ENCODE data around the gene RMI2. TPM values are rescaled to one million over a fixed set of nuclear protein-coding genes. Genes with fewer than 3 reads are reported as not detected.

The RMI2 gene
- total and polyA plus RNA-seq, 8 donors: 2.3 to 79.9 (median 8.3) TPM

DNA sequence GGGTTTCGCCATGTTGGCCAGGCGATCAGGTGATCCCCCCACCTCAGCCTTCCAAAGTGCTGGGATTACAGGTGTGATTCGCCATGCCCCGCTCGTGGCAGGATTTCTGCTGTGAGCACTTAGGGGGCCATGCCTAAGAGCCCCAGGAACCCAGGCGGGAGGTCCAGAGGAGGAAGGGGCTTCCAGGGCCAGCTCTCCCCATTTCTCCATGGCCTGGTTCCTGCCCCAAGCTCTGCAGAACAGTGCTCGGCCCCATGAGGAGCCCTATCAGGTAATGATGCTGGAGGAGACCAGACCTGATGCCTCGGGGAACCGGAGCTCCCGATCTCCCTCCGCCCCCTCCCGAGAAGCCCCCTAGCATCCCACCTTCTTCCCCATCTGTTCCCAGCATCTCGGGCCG is 53.6 kb downstream of the RMI2 start:
- 91 to 96% (median 92%) methylated on average over 14 of the region's 14 CpGs for WGBS, 5 donors
- H3K9me3 ChIP-seq: no peaks in the 10 kb centered on the region
- no peak overlapping the region for H3K27ac ChIP-seq
- H3K27me3 ChIP-seq: no peaks in the 10 kb centered on the region
- TF ChIP-seq CTCF (IDR thresholded peaks at IDR 0.05) (no peak), POLR2AphosphoS5 (IDR thresholded peaks at IDR 0.05) (no peak), EP300 (IDR thresholded peaks at IDR 0.05) (no peak), POLR2A (IDR thresholded peaks at IDR 0.05) (no peak)
- DNase-seq: no peak
- peaks cover 0 to 14% (median 11%) of the 10 kb centered on the region in 4 donors for H3K4me1 ChIP-seq
- intact Hi-C loops (cut with DNase I; ENCODE audit: low total_unique reads): loop anchor here (10.0 kb wide), 1 partner anchor 416 kb away; no protein-coding TSS in a partner anchor
- no peaks in the 10 kb centered on the region for H3K36me3 ChIP-seq
- H3K4me3 ChIP-seq: no peak overlapping the region

DNA sequence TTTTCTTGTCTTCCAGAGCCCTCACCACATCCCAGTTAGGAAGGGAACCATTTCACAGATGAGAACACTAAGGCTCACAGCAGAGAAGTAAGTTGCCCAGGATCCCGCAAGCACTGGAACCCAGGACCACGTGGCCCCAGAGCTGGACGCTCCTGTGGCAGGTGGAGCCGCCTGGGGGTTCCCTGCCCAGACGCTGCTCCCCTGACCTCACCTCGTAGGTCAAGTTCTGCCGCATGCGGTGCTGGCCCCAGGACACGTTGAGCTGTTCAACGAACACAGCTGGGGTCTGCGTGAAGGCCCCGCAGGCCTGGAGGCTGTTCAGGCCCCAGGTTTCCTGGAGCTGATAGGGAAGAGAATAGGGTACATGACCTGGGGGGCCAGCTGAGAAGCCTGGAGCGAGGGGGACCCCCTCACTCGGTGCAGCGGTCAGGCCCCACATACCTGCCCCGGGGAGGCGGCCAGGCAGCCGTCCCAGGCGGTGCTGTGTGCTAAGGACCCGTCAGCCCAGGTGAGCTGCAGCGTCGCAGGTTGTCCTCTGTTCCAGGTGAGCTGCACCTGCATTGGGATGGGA is 54.1 kb downstream of the RMI2 start:
- Histone ChIP-seq H3K9me3 (no peaks in the 10 kb centered on the region), H3K27me3 (no peaks in the 10 kb centered on the region), H3K27ac (no peak overlapping the region), H3K36me3 (no peaks in the 10 kb centered on the region), H3K4me1 (peaks cover 0 to 14% (median 11%) of the 10 kb centered on the region in 4 donors), H3K4me3 (no peak overlapping the region)
- DNase-seq: no peak
- no peak for TF ChIP-seq EP300 (IDR thresholded peaks at IDR 0.05)
- no peak for TF ChIP-seq CTCF (IDR thresholded peaks at IDR 0.05)
- TF ChIP-seq POLR2AphosphoS5 (IDR thresholded peaks at IDR 0.05): no peak
- TF ChIP-seq POLR2A (IDR thresholded peaks at IDR 0.05): no peak
- intact Hi-C loops (cut with DNase I; ENCODE audit: low total_unique reads): loop anchor here (10.0 kb wide), 1 partner anchor 415 kb away; no protein-coding TSS in a partner anchor
- WGBS, 5 donors: 85 to 90% (median 86%) methylated on average over 19 to 22 of the region's 22 CpGs

DNA sequence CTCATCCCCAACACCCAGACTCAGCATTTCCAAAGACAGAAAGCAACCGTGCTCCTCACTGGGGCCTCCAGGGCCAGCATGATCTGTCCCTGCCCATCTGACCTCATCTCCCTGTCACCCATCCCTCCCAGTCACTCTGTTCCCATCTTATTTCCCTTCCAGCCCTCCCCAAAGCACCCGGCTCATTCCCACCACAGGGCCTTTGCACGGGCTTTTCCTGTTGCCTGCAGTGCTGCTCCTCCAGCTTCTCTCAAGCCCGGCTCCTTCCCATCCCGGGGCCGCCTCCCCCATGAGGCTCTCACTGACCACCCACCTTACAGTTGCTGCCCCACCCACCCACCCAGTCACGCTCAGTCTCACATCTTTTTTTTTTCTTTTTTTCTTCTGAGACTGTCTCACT is 54.8 kb downstream of the RMI2 start:
- Histone ChIP-seq H3K4me3 (no peak overlapping the region), H3K4me1 (peaks cover 0 to 14% (median 11%) of the 10 kb centered on the region in 4 donors), H3K27ac (no peak overlapping the region), H3K9me3 (no peaks in the 10 kb centered on the region), H3K36me3 (no peaks in the 10 kb centered on the region), H3K27me3 (no peaks in the 10 kb centered on the region)
- WGBS, 5 donors: 87 to 94% (median 93%) methylated on average over 7 of the region's 7 CpGs
- no peak for DNase-seq
- TF ChIP-seq POLR2A (IDR thresholded peaks at IDR 0.05) (no peak), POLR2AphosphoS5 (IDR thresholded peaks at IDR 0.05) (no peak), EP300 (IDR thresholded peaks at IDR 0.05) (no peak), CTCF (IDR thresholded peaks at IDR 0.05) (no peak)
- intact Hi-C loops (cut with DNase I; ENCODE audit: low total_unique reads): loop anchor here (10.0 kb wide), 1 partner anchor 135 kb away; no protein-coding TSS in a partner anchor

Small RNA genes lying within 50 kb of the gene (small RNA-seq; reads per million reads assigned to genes)
- gene AC099489.2 (0 reads per million in 4 donors), gene MIR548H2 (0 reads per million in 4 donors), gene RF00019 (0 reads per million in 4 donors)

Other genes with a start within 250 kb of the RMI2 start
- 10 to 100 TPM in 3 of 5 donors, 1 to 10 TPM in 2; 4.2 to 45.5 (median 12.1) TPM for gene SOCS1, start 89.3 kb upstream of the RMI2 start, total RNA-seq
- gene SOCS1, start 89.3 kb upstream of the RMI2 start, polyA plus RNA-seq: 10 to 100 TPM in 2 of 3 donors, 1 to 10 TPM in 1; 9.4 to 14.7 (median 11.0) TPM
- not detected for gene TNP2, start 76.1 kb upstream of the RMI2 start, total RNA-seq
- gene TNP2, start 76.1 kb upstream of the RMI2 start, polyA plus RNA-seq: not detected
- gene PRM3, start 71.8 kb upstream of the RMI2 start, total RNA-seq: not detected
- not detected for gene PRM3, start 71.8 kb upstream of the RMI2 start, polyA plus RNA-seq
- not detected for gene PRM2, start 69.0 kb upstream of the RMI2 start, total RNA-seq
- gene PRM2, start 69.0 kb upstream of the RMI2 start, polyA plus RNA-seq: not detected
- gene PRM1, start 64.1 kb upstream of the RMI2 start, total RNA-seq: not detected
- gene PRM1, start 64.1 kb upstream of the RMI2 start, polyA plus RNA-seq: not detected
- 100 to 1,000 TPM in 1 of 5 donors, 10 to 100 TPM in 3, 1 to 10 TPM in 1; 9.8 to 211 (median 46.6) TPM for gene LITAF, start 241.5 kb downstream of the RMI2 start, total RNA-seq
- 100 to 1,000 TPM in 2 of 3 donors, 10 to 100 TPM in 1; 43.7 to 124 (median 118) TPM for gene LITAF, start 241.5 kb downstream of the RMI2 start, polyA plus RNA-seq